Stimulated activated CD8-positive, alpha-beta memory T cell treated with anti-CD3 and anti-CD28 coated beads, Interleukin-4, amount 100 ng/mL, for 4 hours (primary cell): ENCODE data around the gene EPN2.

Source experiments
- DNase-seq, 2 donors: peaks; one replicate each; pipeline ENCODE4 v3.0.0-alpha.2; 2020; ENCODE audit warnings: low read depth in 2 of 2, low spot score in 1 of 2

EPN2 gene

DNA sequence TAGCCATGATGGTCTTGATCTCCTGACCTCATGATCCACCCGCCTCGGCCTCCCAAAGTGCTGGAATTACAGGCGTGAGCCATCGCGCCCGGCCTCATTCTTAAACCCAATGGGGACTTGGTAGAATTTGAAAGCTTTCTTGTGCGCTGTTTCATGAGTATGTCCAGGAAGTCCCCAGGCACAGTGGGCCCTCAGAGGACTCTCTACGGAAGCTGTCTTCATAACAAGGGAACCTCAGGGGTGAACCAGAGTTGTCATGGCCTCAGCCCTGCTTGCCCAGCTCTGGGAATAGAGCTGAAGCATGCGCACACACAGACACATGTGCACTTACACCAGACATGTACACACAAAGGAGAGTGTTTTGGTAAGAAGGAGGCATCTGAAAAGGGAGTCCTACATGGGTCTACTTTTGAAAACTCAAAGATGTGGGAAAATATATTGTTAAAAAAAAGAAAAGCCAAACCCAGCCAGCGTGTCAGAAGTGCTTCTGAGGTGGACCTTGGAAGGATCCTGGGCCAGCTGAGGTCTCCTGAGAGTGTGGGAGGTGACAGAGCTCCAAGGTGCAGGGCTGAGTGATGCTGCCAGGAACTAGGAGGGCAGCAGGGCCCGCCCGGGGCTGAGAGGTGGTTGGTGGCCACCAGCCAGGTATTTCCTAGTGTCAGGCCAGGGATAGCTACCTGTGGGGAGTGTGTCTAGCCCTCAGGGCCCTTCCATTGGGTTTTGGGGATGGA is 54.6 kb downstream of the EPN2 start:
- no peak for DNase-seq

DNA sequence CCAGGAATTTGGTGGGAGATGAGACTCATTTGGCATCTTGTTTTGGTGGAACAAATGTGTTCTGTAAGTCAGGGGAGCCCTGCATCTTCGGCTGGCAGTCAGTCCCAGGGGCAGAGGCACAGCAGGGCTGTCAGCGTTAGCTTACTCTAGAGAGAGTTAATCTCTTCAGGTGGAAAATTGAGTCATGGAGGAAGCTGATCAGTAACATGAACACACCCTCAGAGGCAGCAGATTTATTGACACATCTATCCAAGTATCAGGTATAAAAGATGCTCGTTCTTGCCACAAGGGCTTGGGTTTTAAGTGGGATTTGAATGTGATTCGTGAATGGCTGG is 55.2 kb downstream of the EPN2 start:
- no peak for DNase-seq

DNA sequence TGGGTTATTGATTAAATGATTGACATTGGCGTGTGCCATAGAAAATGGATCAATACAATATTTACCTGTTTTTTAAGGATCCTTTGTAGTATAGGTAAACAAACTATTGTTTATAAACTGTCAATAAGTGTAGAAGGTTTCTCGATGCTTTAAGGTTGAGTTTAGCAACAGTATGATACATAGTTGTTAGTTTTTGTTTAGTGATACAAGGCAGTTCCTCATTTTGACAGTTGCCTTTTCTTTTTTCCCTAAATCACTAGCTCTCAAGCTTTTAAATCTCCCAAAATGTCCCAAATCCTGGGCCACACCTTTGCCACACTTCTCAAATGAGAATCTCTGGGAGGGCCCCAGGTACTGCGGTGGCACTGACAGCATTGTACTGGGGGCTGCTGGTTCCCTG is 57.3 kb downstream of the EPN2 start:
- no peak for DNase-seq

DNA sequence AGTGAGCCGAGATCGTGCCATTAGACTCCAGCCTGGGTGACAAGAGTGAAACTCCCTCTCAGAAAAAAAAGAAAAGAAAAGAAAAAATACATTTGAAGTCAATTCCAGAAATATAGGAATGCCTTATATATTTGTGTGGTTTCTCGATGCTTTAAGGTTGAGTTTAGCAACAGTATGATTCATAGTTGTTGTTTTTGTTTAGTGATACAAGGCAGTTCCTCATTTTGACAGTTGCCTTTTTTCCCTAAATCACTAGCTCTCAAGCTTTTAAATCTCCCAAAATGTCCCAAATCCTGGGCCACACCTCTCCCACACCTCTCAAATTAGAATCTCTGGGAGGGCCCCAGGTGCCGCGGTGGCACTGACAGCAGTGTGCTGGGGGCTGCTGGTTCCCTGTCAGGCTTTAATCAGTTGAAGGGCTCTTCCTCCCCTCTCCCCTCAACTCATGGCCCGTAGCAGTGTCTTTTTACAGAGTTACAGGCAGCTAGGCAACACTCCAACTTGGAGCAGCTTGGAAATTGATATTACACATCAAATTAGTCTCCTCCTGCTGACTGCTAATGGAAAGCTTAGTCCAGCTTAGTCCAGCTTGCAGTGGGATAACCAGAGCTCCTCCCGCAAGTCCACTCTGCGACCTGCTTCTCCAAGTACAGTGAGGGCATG is 58.4 kb downstream of the EPN2 start:
- no peak for DNase-seq

DNA sequence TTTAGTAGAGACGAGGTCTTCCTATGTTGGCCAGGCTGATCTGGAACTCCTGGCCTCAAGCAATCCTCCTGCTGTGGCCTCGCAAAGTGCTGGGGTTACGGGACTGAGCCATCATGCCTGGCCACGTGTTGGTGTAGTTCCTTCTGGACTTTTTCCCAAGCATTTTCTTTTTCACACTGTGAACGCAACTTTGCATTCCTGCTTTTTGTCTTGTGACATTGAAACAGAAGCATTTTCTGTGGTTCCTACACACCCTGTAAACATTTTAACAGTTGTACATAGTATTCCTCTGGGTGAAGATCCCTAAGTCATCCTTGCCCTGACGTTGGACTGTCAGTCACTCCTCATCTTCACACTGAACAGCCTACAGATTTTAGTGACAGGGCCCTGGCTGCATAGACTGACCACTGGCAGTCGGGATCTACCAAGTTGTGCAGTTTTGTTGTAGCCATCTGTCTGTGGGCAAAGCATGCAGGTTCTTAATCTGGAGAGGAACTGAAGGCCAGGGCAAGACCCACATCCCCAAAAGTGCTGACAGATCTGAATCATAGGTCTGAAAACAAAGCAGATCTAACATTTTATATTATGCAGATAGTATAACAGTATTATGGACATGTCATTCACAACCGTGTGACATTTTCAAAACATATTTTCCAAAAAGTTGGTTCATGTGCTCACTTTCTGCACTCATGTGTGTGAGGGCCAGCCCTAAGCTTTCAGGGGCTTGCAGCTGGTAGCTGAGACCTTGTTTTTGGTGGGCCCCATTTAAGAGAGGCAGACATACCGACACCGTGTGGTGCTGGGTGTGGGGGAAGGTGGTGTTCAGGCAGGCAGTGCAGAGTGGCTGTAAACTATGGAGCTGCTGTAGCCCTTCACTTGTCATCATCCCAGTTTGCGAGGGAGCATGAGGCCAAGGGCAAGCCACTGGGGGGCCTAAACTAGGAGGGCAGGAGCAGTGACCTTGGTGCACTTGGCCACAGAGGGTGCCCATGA is 59.9 kb downstream of the EPN2 start:
- no peak for DNase-seq

DNA sequence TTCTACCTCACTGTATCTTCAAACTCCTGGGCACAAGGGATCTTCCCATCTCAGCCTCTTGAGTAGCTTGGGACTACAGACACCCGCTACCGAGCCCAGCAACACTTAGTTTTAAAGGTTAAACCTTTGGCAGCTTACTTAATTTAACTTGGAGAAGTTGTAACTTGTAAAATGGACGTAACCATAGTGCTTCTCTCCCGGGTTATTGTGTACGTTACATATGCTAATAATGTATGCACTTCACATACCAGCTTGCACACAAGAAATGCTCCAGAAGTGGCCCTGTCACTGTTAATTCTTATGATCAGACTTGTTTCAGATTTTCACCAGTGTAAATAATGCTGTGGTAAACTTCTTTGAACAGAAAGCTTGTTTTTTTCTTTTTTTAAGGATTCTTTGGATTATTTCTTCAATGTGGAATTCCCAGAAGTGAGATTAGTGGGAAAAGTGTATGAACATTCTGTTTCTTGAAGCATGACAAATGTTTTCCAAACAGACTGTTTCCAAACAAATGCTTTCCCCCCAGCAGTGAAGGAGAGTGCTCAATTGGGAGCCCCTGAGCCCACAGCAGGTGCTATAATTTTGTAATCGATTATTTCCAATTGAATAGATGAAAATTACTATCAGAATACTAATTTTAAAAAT is 61.5 kb downstream of the EPN2 start:
- DNase-seq: no peak

DNA sequence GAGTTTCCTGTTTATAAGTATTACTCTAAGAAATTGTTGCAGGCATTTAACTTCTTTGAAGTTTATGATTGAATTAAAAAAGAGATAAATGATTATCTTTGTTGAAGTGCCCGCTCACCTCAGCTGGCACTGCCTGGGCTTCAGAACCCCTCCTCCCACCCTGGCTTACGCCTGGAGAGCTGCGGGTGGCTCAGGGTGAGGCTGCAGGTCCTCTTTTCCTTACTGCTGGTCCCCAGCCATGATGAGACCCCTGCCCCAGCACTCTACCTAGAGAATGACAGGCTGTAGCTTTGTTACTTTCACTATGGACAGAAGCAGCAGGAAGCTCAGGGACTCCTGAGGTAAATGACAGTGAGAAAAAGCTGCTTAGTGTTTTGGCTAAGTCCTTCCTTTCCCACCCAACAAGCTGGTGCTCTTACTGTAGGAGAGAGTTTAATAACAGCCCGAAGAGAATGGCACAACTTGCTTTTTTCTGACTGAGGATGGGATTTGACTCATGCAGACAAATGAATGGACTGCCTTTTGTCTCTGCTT is 62.1 kb downstream of the EPN2 start:
- DNase-seq: no peak

DNA sequence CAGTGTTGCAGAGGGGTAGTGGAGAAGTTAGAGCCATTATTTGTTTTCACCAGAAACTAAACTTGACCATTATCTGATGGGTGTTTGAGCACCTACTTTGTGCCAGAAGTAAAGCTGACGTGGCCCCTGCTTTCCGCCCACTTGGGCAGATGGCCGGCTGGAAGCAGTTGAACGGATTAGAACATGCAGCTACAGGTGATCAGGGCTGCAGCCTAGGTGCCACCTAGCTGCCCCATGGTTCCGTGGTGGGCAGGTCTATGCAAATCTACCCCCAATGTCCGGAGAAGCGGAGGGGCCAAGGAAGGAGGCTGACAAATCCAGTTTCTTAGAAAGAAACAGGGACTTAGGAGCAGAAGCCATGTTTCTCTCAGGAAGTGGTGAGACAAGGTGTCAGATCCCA is 62.7 kb downstream of the EPN2 start:
- no peak for DNase-seq

DNA sequence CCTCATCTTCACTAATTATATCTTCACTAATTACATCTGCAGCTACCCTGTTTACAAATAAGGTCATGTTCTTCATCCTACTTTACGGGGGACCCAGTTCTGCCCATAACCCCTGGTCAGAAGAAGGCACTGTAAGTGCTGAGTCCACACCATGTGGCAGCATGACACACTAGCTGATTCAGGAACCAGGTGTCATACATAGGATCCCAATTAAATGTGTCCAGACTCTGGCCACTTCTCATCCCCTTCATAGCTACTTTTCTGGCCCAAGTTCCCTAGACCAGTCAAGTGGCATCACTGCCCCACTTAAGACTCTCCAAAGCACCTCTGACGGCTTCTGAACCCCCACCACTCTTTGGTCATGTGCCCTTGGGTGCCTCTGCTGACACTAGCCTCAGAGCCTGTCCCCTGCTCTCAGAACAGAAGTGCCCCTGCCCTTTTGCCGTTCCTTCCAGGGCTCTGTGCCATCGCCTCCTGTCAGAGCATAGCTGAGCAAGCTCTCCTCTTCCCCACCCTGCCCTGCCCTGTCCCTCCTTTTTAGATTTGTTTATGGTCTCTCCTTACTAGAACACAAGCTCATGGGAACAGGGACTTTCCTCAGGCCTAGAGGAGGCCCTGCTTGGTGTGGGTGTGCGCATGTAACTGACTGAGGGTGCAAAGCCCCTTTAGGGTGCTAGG is 64.2 kb downstream of the EPN2 start:
- no peak for DNase-seq

DNA sequence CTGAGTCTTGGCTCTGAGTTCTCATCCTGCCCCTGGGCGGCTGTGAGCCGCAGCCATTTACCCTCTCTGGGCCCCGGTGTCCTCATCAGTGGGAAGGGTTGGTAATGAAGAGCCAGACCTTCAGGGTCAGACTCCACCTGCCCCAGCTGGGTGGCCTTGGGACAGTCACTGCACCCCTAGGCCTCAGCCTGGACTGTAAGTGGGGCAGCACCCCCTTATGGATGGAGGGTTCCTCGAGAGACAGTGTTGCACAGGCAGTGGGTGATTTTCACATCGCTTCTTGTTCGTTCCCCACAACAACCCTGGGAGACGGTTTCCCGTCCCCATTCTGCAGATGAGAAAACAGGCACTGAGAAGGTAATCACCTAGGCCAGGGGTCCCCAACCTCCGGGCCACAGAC is 64.8 kb downstream of the EPN2 start:
- DNase-seq: no peak

DNA sequence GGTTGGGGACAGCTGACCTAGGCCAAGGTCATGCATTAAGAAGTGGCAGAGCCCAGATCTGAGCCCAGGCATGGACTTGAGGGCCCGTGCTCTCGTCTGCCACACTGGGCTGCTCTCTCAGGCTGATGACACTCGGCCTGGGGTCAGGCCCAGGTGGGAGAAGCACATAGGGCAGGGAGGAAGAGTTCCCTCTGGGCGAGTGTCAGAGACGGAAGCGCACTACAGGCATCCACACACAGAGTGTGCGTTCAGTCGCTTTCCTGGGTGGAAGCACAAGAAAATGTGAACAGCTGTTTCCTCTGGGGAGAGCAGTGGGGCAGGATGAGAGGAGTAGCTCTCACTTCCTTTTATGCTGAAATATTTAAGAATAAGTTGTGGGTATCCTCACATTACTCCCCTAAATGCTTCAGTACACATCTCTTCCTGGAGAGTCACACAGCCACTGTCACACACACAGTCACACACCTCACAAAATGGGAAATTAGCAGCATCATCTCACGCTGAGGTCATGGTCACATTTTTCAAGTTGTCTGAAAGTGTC is 65.7 kb downstream of the EPN2 start:
- DNase-seq: no peak

DNA sequence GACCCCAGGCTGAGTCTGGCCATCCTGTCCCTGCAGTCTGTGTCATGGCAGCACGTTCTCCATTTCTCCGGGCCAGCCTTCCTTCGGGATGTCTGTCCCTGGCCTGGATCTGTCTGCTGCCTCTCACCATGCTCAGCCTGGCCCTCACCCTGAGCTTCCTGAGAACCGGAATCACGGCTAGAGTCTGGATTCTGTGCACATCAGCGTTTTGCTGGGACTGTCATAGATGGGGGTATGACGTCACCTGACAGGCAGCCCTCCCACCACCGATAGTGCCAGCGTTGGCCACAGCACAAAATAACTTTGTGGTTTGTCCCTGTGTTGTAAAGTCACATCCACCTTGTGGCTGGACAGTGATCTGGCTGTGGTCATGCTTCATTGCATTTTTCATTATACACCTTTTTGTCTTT is 66.2 kb downstream of the EPN2 start:
- DNase-seq: no peak

DNA sequence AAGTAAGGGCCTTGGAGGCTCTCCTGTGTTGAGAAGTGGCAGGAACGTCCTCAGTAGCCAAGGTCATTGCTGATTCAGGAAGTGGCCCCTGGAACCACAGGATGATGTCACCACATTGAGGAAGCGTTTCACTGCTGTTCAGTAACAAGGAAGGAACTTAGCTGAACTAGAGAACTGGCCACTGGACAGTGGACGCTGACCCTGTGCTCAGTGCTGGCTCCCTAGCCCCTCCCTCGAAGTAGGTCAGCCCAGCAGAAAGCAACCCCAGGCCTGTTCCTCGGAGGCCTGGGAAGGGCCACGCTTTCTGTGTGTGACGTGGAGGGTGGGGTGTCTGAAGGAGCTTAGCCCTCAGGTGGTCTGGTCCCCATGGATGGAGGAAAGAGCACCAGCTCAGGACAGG is 67.0 kb downstream of the EPN2 start:
- no peak for DNase-seq

DNA sequence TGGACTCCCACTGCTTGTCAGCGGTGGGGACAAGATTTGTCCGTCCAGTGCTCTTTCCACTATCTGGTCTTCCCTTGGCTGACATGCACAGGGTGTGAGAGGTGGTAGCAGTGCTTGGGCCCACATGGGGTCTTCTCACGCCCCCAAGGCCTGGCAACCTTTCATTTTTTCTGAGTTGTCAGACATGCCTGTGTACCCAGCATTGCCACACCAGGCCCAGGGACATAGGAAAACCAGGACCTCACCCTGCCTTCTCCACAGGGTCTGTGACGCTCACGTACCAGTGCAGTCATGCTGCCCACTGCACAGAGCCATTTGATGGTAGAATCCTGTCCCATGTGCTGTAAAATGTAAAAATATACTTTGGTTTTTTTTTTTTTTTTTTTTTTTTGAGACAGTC is 67.6 kb downstream of the EPN2 start:
- DNase-seq: no peak

DNA sequence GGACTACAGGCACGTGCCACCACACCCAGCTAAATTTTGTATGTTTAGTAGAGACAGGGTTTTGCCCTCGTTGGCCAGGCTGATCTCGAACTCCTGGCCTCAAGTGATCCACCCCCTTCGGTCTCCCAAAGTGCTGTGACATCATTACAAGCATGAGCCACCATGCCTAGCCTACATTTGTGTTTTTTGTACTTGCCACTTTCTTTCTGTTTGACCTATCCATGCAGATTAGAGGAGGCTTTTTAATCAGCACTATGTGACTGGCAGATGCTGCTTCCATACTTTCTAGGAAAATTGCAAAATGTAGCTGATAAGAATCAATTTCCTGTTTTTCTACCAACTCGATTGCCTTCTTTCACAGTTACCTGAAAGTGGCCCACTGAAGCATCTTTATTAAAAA is 68.1 kb downstream of the EPN2 start:
- no peak for DNase-seq

DNA sequence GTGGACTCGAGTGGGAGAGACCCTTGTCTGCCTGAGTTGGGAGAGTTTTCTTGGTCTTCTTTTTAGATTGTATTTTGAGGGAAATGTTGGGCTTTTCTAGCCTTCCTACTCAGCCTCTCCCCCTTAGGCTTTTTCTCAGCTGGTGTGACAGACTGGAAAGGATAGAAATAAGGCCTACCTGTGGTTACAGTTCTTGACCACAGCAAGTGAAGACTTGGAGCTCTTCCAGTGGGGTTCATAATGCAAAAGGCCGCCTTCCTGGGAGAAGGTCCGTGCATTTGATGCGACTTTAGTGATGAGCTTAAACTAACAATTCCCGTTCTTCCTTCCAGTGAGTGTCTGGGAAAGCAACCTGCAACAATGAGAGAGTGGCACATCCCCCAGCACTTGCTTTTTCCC is 68.6 kb downstream of the EPN2 start:
- DNase-seq: no peak

DNA sequence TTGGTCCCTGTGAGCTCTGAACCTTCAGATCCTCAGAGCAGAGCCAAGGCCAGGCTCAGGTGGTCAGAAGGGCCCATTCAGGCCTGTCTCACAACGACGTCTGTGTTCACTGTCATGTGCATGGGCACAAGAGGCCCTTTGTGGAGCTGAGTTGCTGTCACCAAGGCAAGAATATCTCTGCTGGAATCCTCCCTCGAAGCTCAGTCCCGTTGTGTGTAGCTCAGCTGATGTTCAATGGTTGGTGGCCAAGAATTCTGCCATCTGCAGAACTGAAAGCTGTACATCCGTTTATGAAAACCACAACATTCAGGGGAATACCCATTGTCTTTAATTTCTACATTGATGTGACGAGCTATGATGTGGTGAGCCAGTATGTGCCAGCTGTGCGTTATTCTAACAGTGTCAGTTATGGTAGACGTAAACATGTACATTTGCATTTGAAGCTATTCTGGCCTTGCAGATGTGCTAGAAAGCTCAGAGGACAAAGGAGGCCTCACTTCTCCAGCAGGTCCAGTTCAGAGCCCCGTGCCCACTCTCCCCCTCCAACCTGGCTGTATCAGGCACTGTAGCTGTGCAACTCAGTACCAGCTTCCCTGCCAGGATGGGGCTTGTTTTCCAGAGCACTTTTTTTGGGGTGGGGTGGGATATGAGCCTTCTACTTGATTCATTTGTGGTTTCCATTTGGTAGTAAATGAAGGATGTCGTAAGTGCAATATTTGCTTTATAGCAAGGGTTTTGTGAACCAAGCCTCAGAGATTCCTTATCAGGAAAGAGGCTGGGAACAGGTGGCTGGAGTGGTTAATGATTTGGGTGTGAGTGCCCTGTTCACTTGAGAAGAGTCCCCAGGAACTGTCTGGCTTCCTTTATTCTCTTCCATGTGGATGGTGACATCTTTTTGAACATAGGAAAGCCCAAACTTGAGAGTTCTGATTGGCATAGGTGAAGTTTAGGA is 69.3 kb downstream of the EPN2 start:
- DNase-seq: no peak

DNA sequence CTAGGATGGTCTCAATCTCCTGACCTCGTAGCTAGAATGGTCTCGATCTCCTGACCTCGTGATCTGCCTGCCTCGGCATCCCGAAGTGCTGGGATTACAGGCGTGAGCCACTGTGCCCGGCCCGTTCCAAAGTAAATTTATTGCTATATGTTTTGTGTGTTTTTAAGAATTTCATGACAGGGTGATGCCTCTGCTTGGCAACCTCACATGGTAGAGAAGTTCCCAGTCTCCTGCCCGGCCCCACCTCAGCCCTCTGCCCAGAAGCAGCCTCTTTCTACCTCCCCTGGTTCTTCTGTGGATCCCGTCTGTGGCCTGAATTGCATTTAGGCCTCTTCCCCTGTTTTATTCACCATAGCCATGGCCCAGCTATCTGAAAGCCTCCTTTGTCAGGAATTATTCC is 70.4 kb downstream of the EPN2 start:
- no peak for DNase-seq

DNA sequence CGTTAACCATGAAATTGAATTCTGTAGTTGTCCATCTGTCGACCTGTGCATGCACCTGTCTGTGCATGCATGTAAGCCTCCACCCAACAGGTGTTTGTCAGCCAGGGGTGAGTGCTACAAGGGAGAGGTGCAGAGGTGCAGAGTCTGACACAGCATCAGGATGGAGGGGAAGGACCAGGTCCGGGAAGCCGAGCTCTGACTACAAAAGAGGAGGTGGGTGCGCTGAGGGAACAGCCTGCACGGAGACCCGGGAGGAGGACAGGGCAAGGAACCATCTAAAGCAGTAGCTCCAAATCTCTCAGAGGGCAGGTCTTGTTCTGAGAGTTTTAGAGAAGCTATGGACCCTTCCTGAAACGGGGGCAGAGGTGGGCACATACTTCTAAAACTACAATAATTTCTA is 71.2 kb downstream of the EPN2 start:
- no peak for DNase-seq
